GM21723 (cell line): ENCODE measurements around the gene GPR52.
"Not testable (repeated sequence)": the region's sequence is repeated elsewhere in the genome, so short reads cannot be mapped to it uniquely, and the experiment has no call there.

Experiments used
- ATAC-seq: cut with Tn5 transposase; IDR thresholded peaks from one replicate; pipeline ENCODE4 v1.9.1; 2021; ENCODE audit warnings: mild to moderate bottlenecking, moderate library complexity; ENCODE audit not compliant: unreplicated experiment

The GPR52 gene, protein sequence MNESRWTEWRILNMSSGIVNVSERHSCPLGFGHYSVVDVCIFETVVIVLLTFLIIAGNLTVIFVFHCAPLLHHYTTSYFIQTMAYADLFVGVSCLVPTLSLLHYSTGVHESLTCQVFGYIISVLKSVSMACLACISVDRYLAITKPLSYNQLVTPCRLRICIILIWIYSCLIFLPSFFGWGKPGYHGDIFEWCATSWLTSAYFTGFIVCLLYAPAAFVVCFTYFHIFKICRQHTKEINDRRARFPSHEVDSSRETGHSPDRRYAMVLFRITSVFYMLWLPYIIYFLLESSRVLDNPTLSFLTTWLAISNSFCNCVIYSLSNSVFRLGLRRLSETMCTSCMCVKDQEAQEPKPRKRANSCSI

DNA sequence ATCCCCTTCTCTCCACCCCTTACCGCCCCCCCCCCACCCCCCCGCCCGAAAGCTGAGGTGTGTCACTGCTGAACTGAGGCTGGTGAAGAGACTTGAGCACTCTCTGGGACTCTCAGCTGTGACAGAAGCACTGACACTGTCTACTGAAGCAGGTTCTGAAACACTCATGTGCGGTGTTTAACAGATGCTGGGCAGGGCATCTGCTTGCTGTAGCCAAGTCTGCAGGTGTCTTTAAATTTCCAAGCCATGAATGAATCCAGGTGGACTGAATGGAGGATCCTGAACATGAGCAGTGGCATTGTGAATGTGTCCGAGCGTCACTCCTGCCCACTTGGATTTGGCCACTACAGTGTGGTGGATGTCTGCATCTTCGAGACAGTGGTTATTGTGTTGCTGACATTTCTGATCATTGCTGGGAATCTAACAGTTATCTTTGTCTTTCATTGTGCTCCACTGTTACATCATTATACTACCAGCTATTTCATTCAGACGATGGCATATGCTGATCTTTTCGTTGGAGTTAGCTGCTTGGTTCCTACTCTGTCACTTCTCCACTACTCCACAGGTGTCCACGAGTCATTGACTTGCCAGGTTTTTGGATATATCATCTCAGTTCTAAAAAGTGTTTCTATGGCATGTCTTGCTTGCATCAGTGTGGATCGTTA lies at the start of gene GPR52:
GPR52 (plus strand) TSS at position 99 of the 665 bp plus-strand sequence; CDS start at position 247, 148 bp downstream.
- no peak for ATAC-seq

DNA sequence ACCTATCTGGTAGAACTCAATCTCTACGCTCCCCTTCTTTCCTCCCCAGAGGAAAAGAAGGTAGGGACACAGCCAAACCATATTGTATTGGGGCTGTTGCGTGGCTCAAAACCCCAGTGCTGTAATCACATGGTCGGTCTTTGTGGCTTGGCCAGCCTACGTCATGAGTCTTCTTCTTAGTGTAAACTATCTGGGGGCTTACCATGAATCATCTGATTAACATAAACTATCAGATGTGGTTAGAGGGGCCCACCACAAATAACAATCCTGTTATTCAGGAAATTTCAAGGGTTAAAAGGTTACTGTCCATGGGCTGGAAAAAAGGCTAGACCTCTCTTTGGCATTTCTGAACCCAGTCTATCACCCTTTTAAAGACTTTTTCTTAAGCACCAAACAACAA lies 49.5 kb upstream of the GPR52 start:
- ATAC-seq: no peak

DNA sequence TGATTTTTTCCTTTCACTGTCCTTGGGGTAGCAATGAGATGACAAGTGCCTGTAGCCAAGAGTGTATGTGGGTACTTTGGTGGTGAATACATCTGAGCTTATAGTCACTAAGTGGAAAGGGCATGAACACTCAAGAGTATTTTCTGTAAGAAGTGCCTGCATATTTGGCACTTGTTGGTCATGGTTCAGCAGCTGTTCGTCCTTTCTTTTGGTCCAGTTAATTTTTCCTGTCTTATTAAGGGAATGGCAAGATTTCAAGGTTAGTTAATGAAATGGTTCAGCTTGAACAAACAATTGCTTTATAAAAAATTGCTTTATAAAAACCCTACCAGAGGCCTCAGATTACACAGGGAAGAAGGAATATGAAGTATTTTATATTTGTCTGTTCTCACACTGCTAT lies 48.6 kb upstream of the GPR52 start:
- no peak for ATAC-seq

DNA sequence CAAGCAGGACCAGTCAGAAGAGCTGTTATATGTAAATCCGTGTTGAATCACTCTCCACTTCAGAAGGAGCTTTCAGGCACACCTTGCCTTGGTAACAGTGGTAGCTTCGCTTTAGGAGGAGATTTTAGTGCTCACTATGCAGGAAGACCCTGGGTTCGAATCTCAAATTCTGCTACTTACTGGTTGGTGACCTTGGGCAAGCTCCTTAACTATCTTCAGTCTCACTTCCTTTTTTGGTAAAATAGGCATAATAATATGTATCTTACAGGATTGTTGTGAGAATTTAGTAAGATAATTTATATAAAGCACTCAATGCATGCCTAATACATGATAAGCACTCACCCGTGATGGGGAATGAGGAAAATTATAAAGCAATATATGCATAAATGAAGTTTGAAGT lies 46.7 kb upstream of the GPR52 start:
- ATAC-seq: no peak

DNA sequence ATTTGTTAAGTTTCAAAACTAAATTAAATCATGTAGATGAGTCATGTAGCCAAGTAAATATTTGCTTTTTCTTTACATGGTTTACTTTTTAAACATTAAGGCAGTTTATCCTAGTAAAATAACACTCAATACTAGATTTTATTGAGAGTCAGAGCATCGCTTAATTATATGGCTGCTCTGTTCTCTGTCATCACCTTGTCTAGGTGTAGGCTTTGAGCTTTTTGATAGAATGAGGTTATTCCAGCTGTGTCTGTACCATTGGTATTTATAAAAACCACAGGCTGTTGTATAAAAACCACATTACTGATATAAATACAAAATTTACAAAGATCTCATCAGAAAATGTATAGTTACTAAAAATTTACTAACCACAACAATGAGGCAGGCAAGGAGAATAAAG lies 42.5 kb upstream of the GPR52 start:
- ATAC-seq: no peak

DNA sequence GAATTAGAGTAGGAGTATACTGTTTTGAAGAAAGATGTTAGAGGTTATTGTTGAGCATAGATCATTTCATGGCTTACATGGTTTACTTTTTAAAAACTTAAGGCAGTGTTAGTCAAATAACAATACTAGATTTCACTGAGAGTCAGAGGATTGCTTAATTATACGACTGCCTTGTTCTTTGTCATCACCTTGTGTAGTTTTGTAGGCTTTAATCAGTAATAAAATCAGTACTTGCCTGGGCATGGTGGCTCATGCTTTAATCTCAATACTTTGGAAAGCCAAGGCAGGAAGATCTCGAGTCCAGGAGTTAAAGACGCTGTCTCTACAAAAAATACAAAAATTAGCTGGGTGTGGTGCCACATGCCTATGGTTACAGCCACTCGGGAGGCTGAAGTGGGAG lies 41.3 kb upstream of the GPR52 start:
- ATAC-seq: no peak

DNA sequence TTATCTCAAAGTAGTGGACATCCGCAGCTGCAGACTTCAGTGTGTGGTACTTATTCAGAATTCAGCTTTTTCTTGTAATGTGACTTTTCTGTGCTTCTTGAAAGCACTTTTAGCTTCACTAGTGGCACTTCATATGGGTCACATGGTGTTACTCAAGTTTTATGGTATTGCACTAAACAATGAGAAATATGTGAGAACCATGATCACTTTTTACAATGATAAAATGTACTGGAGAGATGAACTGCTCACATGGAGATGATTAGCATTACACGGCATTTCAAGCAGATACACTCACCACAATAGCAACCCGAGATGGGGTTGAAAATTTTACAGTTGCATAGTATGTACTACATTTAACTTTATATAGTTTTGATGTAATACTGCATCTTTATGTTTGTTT lies 40.1 kb upstream of the GPR52 start:
- ATAC-seq: no peak

DNA sequence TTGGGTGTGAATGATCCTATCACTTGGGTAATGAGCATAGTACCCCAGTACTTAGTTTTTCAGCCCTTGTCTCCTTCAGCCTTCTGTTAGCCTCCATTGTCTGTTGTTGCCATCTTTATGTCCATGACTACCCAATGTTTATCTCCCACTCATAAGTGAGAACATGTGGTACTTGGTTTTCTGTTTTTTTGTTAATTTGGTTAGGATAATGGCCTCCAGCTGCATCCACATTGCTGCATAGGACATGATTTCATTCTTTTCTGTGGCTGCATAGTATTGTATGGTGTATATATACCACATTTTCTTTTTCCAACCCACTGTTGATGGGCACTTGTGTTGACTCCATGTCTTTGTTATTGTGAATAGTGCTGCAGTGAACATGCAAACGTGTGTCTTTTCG lies 39.6 kb upstream of the GPR52 start:
- no peak for ATAC-seq

DNA sequence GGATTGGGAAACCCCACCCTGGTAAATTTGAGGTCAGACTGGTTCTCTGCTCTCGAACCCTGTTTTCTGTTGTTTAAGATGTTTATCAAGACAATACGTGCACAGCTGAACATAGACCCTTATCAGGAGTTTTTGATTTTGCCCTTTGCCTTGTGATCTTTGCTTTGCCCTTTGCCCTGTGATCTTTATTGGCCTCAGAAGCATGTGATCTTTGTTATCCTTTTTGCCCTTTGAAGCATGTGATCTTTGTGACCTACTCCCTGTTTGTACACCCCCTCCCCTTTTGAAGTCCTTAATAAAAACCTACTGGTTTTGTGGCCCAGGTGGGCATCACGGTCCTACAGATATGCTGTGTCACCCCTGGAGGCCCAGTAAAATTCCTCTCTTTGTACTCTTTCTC lies 38.0 kb upstream of the GPR52 start:
- not testable (repeated sequence) for ATAC-seq

DNA sequence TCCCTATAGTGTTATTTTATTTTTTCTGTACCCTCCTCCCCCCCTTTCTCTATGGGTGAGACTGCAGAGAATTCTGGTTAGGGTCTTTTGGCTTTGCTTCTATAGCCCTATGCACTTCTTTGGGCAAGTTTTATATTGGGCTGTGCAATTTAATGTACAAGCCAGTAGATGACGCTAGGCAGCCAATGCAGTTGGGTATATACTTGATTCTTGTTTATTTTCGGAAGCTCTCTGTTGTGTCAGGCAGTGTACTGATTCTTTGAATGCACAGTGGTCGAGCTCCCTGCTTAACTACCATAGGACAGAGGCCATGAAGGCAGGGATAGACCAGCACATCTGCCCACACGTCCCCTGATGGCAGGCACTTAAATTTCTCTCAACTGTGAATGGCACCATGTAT lies 34.1 kb upstream of the GPR52 start:
- ATAC-seq: no peak

DNA sequence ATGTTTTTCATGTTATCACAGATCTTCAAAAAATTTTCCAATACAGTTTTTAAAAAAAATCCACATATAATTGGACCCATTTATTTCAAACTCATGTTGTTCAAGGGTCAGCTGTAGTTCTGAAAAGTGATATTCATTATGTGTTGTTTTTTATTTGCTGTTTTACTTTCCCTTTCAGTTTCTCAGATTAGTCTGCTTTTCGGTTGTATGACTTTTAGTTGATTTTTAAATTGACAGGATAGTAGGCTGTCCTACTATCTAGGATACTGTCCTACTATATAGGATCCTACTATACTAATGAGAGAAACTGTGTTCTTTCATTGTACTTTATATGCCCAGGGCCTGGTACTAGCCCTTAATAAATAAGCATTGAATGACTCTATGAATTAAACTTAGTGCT lies 33.6 kb upstream of the GPR52 start:
- ATAC-seq: no peak

DNA sequence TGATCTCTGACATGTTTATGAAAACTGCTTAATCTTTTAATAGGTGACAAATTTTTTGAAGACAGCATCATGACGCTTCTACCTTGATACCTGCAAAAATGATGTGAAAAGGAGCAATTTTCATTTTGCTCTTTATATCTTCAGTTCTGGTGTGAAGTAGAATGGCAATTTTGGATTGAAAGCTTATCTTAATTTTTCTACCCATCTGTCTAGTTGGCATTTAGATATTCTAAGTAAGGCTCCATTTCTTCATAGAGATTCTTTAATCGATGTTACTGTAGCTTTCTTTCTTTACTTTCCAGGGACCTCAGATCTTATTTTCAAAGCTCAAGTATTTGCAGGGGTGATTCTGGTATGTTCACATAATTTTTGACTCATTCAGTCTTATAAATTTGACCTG lies 32.3 kb upstream of the GPR52 start:
- no peak for ATAC-seq

DNA sequence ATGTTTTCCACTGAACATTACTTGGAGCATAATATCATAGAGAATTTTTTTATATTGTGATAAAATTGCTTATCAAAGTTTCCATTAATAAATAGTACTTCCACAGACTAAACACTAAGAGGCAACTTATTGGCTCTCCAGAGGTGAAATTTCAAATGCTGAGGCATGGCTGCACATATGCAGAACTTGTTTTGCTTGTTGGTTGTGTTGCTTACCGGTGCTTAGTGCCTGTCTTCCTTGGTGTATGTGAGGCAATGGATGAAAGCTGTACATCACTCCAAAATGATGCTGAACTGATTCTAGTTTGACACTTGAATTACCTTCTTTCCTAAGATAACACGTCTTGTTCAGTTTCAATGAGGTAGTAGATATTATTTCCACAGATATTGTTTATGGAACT lies 29.8 kb upstream of the GPR52 start:
- no peak for ATAC-seq

DNA sequence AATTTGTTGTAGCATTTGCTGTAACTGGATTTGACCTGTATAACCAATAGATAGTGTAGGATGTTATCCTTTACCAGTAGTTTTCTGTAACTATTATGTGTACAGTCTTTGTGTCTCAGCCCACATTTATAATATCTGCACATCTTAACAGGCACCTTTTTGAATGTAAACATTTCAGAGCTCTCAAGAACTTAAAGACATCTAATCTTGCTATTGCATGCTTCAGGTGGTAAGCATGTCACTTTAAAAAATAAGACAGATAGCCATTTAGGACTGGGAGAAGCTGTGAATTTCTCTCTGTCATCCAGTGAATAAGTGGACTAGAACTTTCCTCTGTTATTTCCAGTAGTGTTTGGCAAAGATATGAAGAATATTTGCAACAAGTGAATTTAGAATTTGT lies 22.6 kb upstream of the GPR52 start:
- ATAC-seq: no peak

DNA sequence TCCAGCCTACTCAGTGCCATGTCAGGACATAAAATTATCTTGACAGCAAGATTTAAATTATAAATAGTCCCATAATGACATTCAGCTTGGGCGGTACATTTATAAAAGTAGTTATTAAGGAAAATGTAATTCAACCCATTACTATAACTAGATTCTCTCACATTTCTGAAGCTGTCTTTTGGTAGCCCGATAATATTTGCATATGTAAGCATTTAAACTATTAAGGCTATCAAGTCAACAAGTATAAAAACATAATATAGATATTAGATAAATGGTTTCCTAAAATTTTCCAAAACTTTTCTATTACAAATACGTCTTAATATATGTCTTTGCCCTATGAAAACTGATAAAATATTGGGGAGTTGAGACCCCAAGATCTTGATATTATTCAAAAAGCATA lies 21.6 kb upstream of the GPR52 start:
- ATAC-seq: no peak

DNA sequence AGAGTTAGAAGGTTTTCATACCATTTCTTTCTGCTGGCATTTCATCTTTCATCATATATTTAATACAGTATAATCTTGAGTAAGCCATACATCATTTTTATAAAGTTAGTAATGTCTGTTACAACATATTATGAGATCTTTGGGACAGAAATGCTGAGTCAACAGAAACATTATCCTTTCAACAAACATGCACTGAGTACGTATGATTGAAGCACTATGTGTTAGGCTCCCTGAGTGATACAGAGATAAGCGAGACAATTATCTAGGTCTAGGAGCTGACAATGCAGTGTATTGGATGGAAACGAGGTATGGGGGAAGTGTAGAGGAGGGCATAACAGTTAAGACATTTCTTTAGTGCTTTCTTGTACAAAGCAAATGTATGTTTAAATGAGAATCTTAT lies 19.7 kb upstream of the GPR52 start:
- ATAC-seq: no peak

DNA sequence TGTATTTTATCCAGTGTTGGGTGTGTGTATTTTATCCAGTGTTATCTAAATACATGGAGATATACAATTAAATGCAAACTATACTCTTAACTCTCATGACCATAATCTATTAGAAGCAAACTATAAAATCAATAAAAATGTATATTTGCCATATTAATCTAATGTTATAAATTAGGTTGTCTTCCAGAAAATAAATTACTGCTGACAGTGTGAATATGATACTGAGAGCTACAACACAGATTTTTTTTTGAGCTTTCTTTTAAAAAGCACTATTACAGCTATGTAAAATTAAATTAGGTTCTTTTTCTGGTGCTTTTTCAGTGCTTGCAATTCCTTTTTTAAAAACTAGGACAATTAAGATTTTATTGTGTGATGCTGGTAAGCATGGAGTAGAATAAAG lies 19.0 kb upstream of the GPR52 start:
- no peak for ATAC-seq

DNA sequence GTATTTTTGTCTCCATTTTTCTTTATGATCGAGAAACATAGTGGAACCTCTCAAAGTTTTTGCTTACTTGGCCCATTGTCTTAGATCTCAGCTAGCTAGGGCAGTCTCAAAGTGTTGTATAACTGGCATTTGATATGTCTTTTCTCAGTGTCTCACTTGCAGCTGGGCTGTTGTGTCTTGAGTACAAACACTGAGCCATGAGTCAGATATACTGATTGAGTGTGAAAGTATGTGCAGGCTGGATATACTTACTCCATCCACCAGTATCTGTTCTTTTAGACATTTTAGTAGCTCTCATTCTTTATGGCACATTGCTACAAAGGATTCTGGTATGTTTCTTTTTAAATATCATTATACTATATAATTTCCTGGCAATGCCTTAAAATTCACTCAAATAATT lies 14.3 kb upstream of the GPR52 start:
- ATAC-seq: no peak

DNA sequence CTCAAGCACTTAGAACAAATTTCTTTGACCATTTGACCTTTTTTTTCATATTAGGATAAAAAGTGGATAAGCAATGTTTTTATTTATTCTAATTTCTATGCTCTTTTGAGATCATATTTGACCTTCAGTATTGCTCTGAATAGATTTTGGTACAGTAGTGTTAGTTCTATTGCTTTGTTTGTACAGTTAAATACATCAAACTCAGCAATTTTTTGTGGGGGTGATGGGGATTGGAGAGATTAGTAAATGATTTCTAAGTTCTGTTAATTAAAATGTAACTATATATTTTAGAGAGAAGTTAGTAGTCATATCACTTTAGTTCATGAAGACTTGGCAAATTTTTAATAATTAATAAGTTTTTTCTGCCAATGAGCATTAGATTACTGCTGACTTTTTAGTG lies 2.4 kb upstream of the GPR52 start:
- no peak for ATAC-seq

DNA sequence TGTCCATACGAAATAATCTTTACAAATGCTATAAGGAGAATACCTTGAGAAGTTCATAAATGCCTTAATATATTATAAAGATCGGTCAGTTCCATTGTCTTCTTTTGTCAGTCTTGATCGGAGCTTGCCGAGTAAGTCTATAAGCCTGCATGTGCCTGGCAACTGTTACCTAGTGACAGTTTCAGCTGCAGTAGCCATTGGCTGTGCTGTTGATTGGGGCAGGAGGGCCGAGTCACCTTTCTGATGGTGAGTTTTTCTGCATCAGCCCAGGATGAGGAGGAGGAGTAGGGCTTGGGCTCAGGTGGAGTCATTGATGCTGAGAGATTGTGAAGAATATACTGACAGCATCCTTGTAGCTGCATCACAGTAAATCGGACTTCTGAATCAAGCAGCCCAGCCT lies 1.9 kb upstream of the GPR52 start:
- no peak for ATAC-seq

DNA sequence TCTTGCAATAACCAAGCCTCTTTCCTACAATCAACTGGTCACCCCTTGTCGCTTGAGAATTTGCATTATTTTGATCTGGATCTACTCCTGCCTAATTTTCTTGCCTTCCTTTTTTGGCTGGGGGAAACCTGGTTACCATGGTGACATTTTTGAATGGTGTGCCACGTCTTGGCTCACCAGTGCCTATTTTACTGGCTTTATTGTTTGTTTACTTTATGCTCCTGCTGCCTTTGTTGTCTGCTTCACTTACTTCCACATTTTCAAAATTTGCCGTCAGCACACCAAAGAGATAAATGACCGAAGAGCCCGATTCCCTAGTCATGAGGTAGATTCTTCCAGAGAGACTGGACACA lies 743 bp downstream of the GPR52 start:
- no peak for ATAC-seq

DNA sequence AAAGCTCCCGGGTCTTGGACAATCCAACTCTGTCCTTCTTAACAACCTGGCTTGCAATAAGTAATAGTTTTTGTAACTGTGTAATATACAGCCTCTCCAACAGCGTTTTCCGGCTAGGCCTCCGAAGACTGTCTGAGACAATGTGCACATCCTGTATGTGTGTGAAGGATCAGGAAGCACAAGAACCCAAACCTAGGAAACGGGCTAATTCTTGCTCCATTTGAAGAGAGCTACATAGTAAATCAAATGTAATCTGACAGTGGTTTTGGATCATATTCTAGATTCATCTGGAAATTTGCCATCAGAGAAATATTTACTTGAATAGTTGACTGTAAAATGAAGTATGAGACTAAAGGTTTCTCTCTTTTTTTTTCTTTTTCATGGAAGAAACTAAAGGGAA lies 1.2 kb downstream of the GPR52 start:
- ATAC-seq: no peak

DNA sequence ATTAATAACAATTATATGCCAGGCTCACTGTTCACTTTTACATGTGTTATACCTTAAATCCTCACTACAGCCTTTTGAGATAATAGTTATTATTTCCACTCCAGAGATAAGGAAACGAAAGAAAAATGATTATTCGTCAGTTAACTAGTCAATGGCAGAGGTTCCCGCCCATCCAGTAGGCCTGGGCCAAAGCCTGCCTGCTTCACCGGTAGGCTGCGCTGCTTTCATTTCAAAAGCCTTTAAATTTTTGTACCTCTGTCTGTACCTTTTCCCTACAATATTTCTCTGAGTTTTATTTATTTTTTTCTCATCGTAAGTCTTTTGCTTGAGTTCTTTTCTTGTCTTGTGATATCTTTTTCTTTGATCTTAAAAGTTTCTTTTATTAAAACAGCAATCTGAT lies 3.6 kb downstream of the GPR52 start:
- ATAC-seq: no peak
